SK-N-SH (cell line): Measurements from ENCODE around the gene MGAT5B. TPM values are rescaled to one million over a fixed set of nuclear protein-coding genes. Genes with fewer than 3 reads are reported as not detected.
"Not testable (repeated sequence)": the region's sequence is repeated elsewhere in the genome, so short reads cannot be mapped to it uniquely, and the experiment has no call there.

Experiments
- CTCF ChIA-PET: fragments of 300-600, 350-600 bp; formaldehyde crosslinking; extraction: SDS; loops from one replicate; lab custom pipeline; 2021; lab: Yijun Ruan, JAX
- POLR2A ChIA-PET: fragments of 350-600 bp; sonication (Branson Sonifier 250); formaldehyde crosslinking; extraction: SDS; loops from one replicate; lab custom pipeline; 2020; ENCODE audit warnings: antibody characterized with exemption, inconsistent platforms; lab: Yijun Ruan, JAX
- DNase-seq: peaks from one replicate; pipeline ENCODE4 v3.0.0; 2012
- H2AFZ ChIP-seq: fragments of 200-600 bp; sonication (generic); 2 replicates; pipeline ENCODE4 v1.8.1; 2016; ENCODE audit warnings: antibody characterized with exemption, mild to moderate bottlenecking, low read depth
- H3F3A ChIP-seq: fragments of 200-600 bp; sonication (generic); replicated peaks from 2 replicates; pipeline ENCODE3; 2016; ENCODE audit warnings: antibody characterized with exemption, mild to moderate bottlenecking; ENCODE audit not compliant: insufficient read depth
- H3K27ac ChIP-seq, 2 experiments: fragments of 200-500 bp in 1 of 2; fragments of 200-600 bp in 1 of 2; sonication (Bioruptor generic) in 1 of 2; sonication (generic), shearing (Covaris generic) in 1 of 2; 2 replicates each; pipeline versions ENCODE4 v1.5.1 to v1.6.1; 2014 to 2016; ENCODE audit warnings: low read depth in 2 of 2, inconsistent platforms in 1 of 2, low read length in 1 of 2, mild to moderate bottlenecking in 1 of 2, mixed read lengths in 1 of 2
- H3K27me3 ChIP-seq: fragments of 200-600 bp; sonication (generic), shearing (Covaris generic); 2 replicates; pipeline ENCODE4 v1.6.1; 2016; ENCODE audit warnings: mixed run types; ENCODE audit not compliant: insufficient read depth
- H3K36me3 ChIP-seq, 2 experiments: fragments of 200-500 bp in 1 of 2; fragments of 200-600 bp in 1 of 2; sonication (Bioruptor generic) in 1 of 2; sonication (generic) in 1 of 2; replicated peaks in 1 of 2; 2 replicates each; pipeline versions ENCODE3 to v1.5.1; 2014 to 2016; ENCODE audit warnings: low read length in 1 of 2, mild to moderate bottlenecking in 1 of 2; ENCODE audit not compliant: insufficient read depth in 2 of 2, control insufficient read depth in 1 of 2
- H3K4me1 ChIP-seq, 2 experiments: fragments of 200-500 bp in 1 of 2; fragments of 200-600 bp in 1 of 2; sonication (Bioruptor generic) in 1 of 2; sonication (generic), shearing (Covaris generic) in 1 of 2; 2 replicates each; pipeline versions ENCODE4 v1.5.1 to v1.6.1; 2014 to 2016; ENCODE audit warnings: low read depth in 1 of 2, low read length in 1 of 2, mixed run types in 1 of 2; ENCODE audit not compliant: insufficient read depth in 2 of 2, control insufficient read depth in 1 of 2
- H3K4me2 ChIP-seq: fragments of 200-600 bp; sonication (generic), shearing (Covaris generic); 2 replicates; pipeline ENCODE4 v1.6.1; 2017; ENCODE audit warnings: mixed run types
- H3K4me3 ChIP-seq, 2 experiments: fragments of 200-500 bp in 1 of 2; fragments of 200-600 bp in 1 of 2; sonication (Bioruptor generic) in 1 of 2; sonication (generic), shearing (Covaris generic) in 1 of 2; 2 replicates each; pipeline versions ENCODE4 v1.5.1 to v1.8.1; 2014 to 2016; ENCODE audit warnings: low read depth in 2 of 2, inconsistent platforms in 1 of 2, low read length in 1 of 2, mild to moderate bottlenecking in 1 of 2, mixed read lengths in 1 of 2, moderate library complexity in 1 of 2
- H3K79me2 ChIP-seq: fragments of 200-600 bp; sonication (generic); 2 replicates; pipeline ENCODE4 v1.8.1; 2017; ENCODE audit warnings: mild to moderate bottlenecking; ENCODE audit not compliant: insufficient read depth
- H3K9ac ChIP-seq: fragments of 200-600 bp; sonication (generic); 2 replicates; pipeline ENCODE4 v1.6.1; 2017; ENCODE audit warnings: mixed run types
- H3K9me2 ChIP-seq: fragments of 200-600 bp; sonication (generic); 2 replicates; pipeline ENCODE4 v1.6.1; 2017; ENCODE audit warnings: mixed run types
- H3K9me3 ChIP-seq: fragments of 200-600 bp; sonication (generic); 2 replicates; pipeline ENCODE4 v1.6.1; 2017; ENCODE audit warnings: mixed run types, mild to moderate bottlenecking, moderate library complexity
- H4K20me1 ChIP-seq: fragments of 200-600 bp; sonication (generic); 2 replicates; pipeline ENCODE4 v1.6.1; 2017; ENCODE audit warnings: mild to moderate bottlenecking, mixed run types; ENCODE audit not compliant: insufficient read depth
- EZH2phosphoT487 ChIP-seq: fragments of 200-600 bp; sonication (generic); IDR thresholded peaks from 2 replicates; pipeline ENCODE4 v1.6.1; 2017; ENCODE audit warnings: low read depth, mixed run types, mild to moderate bottlenecking, antibody characterized with exemption, moderate library complexity, borderline replicate concordance
- FOXJ3 ChIP-seq: sonication (generic); formaldehyde crosslinking; IDR thresholded peaks from 2 replicates; pipeline ENCODE4 v1.5.1; 2020; ENCODE audit warnings: mild to moderate bottlenecking, missing genetic modification reagents
- GABPA ChIP-seq: IDR thresholded peaks from 2 replicates; pipeline ENCODE4 v1.4.0; 2012; ENCODE audit warnings: low read depth, mild to moderate bottlenecking
- MEF2A ChIP-seq: IDR thresholded peaks from 2 replicates; pipeline ENCODE4 v1.4.0; 2012; ENCODE audit warnings: low read depth, borderline replicate concordance
- POLR2AphosphoS5 ChIP-seq: IDR thresholded peaks from 2 replicates; pipeline ENCODE4 v1.6.1; 2012; ENCODE audit warnings: low read depth, low read length
- RAD21 ChIP-seq: IDR thresholded peaks from 2 replicates; pipeline ENCODE4 v1.6.1; 2012; ENCODE audit warnings: mild to moderate bottlenecking, low read length
- RFX5 ChIP-seq: IDR thresholded peaks from 2 replicates; pipeline ENCODE4 v1.6.1; 2012; ENCODE audit warnings: mild to moderate bottlenecking, improper control_type of control experiment, low read length
- RXRA ChIP-seq: IDR thresholded peaks from 2 replicates; pipeline ENCODE4 v1.4.0; 2012; ENCODE audit warnings: low read depth, mild to moderate bottlenecking, borderline replicate concordance
- SMC3 ChIP-seq: IDR thresholded peaks from 2 replicates; pipeline ENCODE4 v1.6.1; 2012; ENCODE audit warnings: low read depth, low read length, improper control_type of control experiment
- TAF1 ChIP-seq: IDR thresholded peaks from 2 replicates; pipeline ENCODE4 v1.6.1; 2012; ENCODE audit warnings: low read depth, mild to moderate bottlenecking, low read length, moderate library complexity, borderline replicate concordance
- TCF12 ChIP-seq: IDR thresholded peaks from 2 replicates; pipeline ENCODE4 v1.4.0; 2012
- YY1 ChIP-seq: IDR thresholded peaks from 2 replicates; pipeline ENCODE4 v1.4.0; 2012; ENCODE audit warnings: low read depth, mild to moderate bottlenecking
- WGBS: methylation state at CpG from one replicate; pipeline ENCODE4 v1.1.6; 2017; ENCODE audit warnings: low lambda C conversion rate; 5-methylcytosine and 5-hydroxymethylcytosine counted together
- polyA plus RNA-seq, 3 experiments: library from polyadenylated mRNA; depleted of rRNA; stranded (reverse); fragments of >200 nt; gene quantifications; 2 replicates each; pipeline ENCODE4 v1.2.3, GENCODE V29; 2012
- TF ChIP-seq, protein P1 (sequence below): IDR thresholded peaks from 2 replicates; pipeline ENCODE4 v1.4.0; 2012; ENCODE audit warnings: low read depth, borderline replicate concordance
- TF ChIP-seq, protein P2 (sequence below): IDR thresholded peaks from 2 replicates; pipeline ENCODE4; 2012
- TF ChIP-seq, protein P3 (sequence below): fragments of 200-600 bp; sonication (generic); IDR thresholded peaks from 2 replicates; pipeline ENCODE4 v1.6.1; 2017; ENCODE audit warnings: antibody characterized with exemption, mild to moderate bottlenecking, moderate library complexity

The MGAT5B gene
- polyA plus RNA-seq, 1 of the 3 experiments (the other 2 are of a cell fraction): 13.8 TPM

DNA sequence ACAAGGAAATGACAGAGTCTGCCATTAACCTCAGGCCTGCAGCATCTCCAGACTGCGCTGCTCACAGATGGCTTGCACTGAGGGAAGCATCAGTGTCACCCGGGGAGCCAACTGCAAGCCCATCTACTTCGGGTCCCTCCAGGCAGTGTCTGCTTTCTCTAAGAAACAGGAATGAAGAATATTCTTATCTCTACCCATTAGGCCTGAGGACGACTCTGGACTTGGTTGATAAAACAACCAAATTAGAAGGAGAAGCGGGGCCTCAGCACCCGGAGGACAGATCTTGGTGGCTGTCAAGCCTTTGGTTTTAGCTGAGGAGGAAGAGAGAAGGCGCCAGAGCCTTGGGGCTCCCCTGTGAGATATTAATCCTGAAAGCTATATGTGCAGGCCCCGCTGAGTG is 19.5 kb upstream of the MGAT5B start:
- H3K4me1 ChIP-seq: peaks cover 4 to 19% of the 10 kb centered on the region in 2 experiments; a peak in 2 of 4 replicates
- CTCF ChIA-PET: interaction anchor here (1.0 to 1.6 kb wide), 3 partner anchors 19 to 33 kb away, joined by 3 to 4 read pairs (median 4); no protein-coding TSS in a partner anchor
- peak; percentile 19; the same call in 1 of the 2 replicates for TF ChIP-seq FOXJ3 (CRISPR knock-in tag)
- no peak for TF ChIP-seq MEF2A
- TF ChIP-seq, all 33 proteins: peak for 1
- peak; percentile 38 for DNase-seq
- H3K9me3 ChIP-seq: no peaks in the 10 kb centered on the region
- no peak overlapping the region for H2AFZ ChIP-seq
- 61% methylated on average over 8 of the region's 8 CpGs for WGBS
- peaks cover 19% of the 10 kb centered on the region; the same call in 1 of the 2 replicates for H3K27me3 ChIP-seq
- H3K27ac ChIP-seq: no peak overlapping the region
- H3K4me3 ChIP-seq: no peak overlapping the region
- no peaks in the 10 kb centered on the region for H3F3A ChIP-seq
- POLR2A ChIA-PET: no interaction called here
- H3K9me2 ChIP-seq: no peaks in the 10 kb centered on the region
- no peak overlapping the region for H3K4me2 ChIP-seq
- no peaks in the 10 kb centered on the region for H3K79me2 ChIP-seq
- H4K20me1 ChIP-seq: no peaks in the 10 kb centered on the region
- H3K36me3 ChIP-seq: no peaks in the 10 kb centered on the region
- no peak overlapping the region for H3K9ac ChIP-seq

DNA sequence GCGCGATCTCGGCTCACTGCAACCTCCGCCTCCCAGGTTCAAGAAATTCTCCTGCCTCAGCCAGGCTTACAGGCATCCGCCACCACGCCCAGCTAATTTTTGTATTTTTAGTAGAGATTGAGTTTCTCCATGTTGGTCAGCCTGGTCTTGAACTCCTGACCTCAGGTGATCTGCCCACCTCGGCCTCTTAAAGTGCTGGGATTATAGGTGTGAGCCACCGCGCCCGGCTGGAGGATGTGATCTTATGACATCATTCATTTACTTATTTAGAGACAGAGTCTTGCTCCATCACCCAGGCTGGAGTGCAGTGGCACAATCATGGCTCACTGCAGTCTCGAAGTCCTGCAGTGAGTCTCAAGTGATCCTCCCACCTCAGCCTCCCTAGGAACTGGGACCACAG is 19.0 kb upstream of the MGAT5B start:
- CTCF ChIA-PET: interaction anchor here (1.3 to 3.7 kb wide), 3 partner anchors 19 to 33 kb away, joined by 3 to 21 read pairs (median 4); partner anchors contain the start of gene MGAT5B

DNA sequence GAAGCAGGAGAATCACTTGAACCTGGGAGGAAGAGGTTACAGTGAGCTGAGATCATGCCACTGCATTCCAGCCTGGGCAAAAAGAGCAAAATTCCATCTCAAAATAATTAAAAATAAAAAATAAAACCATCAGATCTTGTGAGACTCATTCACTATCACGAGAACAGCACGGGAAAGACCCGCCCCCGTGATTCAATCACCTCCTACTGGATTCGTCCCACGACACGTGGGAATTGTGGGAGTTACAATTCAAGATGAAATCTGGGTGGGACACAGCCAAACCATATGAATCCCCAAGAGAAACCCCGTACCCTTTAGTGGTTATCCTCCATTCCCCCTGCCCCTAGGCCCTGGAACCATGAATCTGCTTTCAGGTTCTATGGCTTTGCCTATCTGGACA is 15.4 kb upstream of the MGAT5B start:
- Histone ChIP-seq H3K9ac (no peak overlapping the region), H3K9me2 (no peaks in the 10 kb centered on the region), H2AFZ (no peak overlapping the region), H3K4me3 (no peak overlapping the region), H3K9me3 (no peaks in the 10 kb centered on the region), H3F3A (no peaks in the 10 kb centered on the region), H3K79me2 (no peaks in the 10 kb centered on the region), H3K27me3 (peaks cover 11% of the 10 kb centered on the region; the same call in 1 of the 2 replicates), H3K36me3 (no peaks in the 10 kb centered on the region), H3K4me2 (no peak overlapping the region), H3K4me1 (peaks cover 0 to 5% of the 10 kb centered on the region in 2 experiments; a peak in 1 of 4 replicates), H3K27ac (no peak overlapping the region), H4K20me1 (no peaks in the 10 kb centered on the region)
- TF ChIP-seq SMC3 (no peak), RAD21 (no peak), TAF1 (no peak), GABPA (no peak), EZH2phosphoT487 (no peak), RXRA (no peak), YY1 (no peak), RFX5 (no peak), TCF12 (no peak), POLR2AphosphoS5 (no peak)
- TF ChIP-seq, protein P1, sequence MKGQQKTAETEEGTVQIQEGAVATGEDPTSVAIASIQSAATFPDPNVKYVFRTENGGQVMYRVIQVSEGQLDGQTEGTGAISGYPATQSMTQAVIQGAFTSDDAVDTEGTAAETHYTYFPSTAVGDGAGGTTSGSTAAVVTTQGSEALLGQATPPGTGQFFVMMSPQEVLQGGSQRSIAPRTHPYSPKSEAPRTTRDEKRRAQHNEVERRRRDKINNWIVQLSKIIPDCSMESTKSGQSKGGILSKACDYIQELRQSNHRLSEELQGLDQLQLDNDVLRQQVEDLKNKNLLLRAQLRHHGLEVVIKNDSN: no peak
- TF ChIP-seq, protein P2, sequence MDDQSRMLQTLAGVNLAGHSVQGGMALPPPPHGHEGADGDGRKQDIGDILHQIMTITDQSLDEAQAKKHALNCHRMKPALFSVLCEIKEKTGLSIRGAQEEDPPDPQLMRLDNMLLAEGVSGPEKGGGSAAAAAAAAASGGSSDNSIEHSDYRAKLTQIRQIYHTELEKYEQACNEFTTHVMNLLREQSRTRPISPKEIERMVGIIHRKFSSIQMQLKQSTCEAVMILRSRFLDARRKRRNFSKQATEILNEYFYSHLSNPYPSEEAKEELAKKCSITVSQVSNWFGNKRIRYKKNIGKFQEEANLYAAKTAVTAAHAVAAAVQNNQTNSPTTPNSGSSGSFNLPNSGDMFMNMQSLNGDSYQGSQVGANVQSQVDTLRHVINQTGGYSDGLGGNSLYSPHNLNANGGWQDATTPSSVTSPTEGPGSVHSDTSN: no peak
- TF ChIP-seq, protein P3, sequence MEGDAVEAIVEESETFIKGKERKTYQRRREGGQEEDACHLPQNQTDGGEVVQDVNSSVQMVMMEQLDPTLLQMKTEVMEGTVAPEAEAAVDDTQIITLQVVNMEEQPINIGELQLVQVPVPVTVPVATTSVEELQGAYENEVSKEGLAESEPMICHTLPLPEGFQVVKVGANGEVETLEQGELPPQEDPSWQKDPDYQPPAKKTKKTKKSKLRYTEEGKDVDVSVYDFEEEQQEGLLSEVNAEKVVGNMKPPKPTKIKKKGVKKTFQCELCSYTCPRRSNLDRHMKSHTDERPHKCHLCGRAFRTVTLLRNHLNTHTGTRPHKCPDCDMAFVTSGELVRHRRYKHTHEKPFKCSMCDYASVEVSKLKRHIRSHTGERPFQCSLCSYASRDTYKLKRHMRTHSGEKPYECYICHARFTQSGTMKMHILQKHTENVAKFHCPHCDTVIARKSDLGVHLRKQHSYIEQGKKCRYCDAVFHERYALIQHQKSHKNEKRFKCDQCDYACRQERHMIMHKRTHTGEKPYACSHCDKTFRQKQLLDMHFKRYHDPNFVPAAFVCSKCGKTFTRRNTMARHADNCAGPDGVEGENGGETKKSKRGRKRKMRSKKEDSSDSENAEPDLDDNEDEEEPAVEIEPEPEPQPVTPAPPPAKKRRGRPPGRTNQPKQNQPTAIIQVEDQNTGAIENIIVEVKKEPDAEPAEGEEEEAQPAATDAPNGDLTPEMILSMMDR: no peak
- ChIA-PET CTCF (interaction anchor here (1.2 to 3.7 kb wide), 3 partner anchors 15 to 204 kb away, joined by 3 to 21 read pairs (median 3); partner anchors contain the start of gene MGAT5B), POLR2A (no interaction called here)
- WGBS: 64% methylated on average over 8 of the region's 8 CpGs
- no peak for DNase-seq

More for the DNA sequence above, 19.0 kb upstream of the MGAT5B start:
- H3K4me3 ChIP-seq, H3K27ac ChIP-seq, H3K9me3 ChIP-seq, H3F3A ChIP-seq, H3K36me3 ChIP-seq, H2AFZ ChIP-seq, H3K9me2 ChIP-seq, POLR2A ChIA-PET, H3K4me2 ChIP-seq, H3K79me2 ChIP-seq, DNase-seq, H3K9ac ChIP-seq, H4K20me1 ChIP-seq: not testable (repeated sequence)
- Histone ChIP-seq H3K4me1 (peaks cover 3 to 14% of the 10 kb centered on the region in 2 experiments; a peak in 2 of 4 replicates), H3K27me3 (peaks cover 19% of the 10 kb centered on the region; the same call in 1 of the 2 replicates)
- WGBS: 83% methylated on average over 11 of the region's 11 CpGs
